Stimulated activated naive CD8-positive, alpha-beta T cell treated with anti-CD3 and anti-CD28 coated beads, Interleukin-15, Interleukin-2, amounts not matched to agents 100 U/mL and 50 U/mL, for 24 hours (primary cell): ENCODE measurements around the gene LSR.
"Not testable (repeated sequence)": the region's sequence is repeated elsewhere in the genome, so short reads cannot be mapped to it uniquely, and the experiment has no call there.

Source experiments
- ATAC-seq: fragments of 150-1000 bp; cut with Tn5 transposase; one replicate; pipeline ENCODE4 v1.10.0; 2021
- DNase-seq: peaks from one replicate; pipeline ENCODE4 v3.0.0; 2021

The LSR gene

DNA sequence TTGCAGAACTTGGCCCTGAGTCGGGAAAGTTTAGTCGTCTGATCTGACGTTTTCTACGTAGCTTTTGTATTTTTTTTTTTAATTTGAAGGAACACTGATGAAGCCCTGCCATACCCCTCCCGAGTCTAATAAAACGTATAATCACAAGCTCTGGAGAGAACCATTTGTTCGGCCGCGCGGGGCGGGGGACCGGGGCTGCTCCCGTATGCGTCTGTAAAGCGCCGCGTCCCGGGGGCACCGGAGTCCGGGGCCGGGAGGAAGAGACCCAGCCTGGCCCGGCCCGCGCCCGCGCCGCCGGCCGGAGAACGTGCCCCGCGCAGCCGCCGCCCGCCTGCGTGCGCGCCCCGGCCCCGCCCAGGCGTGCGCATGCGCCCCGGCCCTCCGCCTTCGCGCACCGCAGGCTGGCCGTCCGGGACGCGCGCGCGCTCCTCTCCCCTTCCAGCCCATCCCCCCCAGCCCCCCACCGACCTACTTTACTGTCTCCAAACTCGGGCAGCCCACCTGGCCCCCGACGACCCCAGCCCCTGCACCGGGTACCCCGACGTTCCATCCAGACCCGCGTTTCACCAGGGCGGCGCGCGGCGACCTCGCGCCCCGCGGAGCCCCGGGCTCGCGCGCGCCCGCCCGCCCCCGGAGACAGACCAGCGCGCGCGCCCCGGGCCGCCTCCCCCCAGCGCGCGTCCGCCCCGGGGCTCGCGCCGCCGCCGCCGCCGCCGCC is 19.2 kb downstream of the LSR start:
- DNase-seq: peak; percentile 85

DNA sequence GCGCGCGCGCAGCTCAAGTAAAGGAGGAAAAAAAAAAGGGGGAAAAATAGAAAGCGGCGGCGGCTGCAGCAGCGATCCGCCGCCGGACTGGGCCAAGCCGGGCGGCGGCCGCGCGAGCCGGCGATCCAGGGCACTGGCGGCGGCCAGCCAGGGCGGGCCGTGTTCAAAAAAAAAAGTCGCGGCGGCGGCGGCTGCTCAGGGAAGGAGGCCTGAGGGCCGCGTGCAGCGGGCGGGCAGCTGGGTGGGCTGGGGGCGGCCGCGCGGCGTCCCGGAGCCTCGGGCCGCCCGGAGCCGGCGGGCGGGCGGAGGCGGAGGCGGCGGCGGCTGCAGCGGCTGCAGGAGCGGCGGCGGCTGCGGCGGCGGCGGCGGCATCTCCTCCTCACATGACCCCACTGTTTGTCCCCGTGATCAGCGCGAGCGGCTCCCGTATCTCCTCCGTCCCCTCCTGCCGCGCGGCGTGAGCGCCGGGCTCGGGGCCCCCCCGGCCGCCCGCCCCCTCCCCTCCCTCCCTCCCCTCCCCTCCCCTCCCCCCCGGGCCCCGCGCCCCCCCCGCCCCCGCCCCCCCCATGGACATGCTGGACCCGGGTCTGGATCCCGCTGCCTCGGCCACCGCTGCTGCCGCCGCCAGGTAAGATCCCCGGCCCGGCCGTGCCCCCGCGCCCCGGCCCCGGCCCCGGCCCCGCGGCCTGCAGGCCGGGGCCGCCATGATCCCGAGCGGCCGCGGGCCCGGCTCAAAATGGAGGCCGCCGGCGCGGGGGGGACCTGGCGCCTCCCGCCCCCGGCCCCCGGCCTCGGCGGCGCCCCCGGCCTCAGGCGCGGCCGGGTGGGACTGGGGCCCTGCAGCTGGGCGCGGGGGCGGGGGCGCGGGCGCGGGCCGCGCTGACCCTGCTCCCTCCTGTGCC is 20.0 kb downstream of the LSR start, which contains the start of gene USF2:
TSS of gene USF2 (plus strand) at position 427 of the 902 bp plus-strand sequence. CDS start at position 567, 140 bp downstream.
- ATAC-seq (peak; percentile 22), DNase-seq (peak; percentile 75)

More for the DNA sequence above, 19.2 kb downstream of the LSR start:
- peak; percentile 62 for ATAC-seq

DNA sequence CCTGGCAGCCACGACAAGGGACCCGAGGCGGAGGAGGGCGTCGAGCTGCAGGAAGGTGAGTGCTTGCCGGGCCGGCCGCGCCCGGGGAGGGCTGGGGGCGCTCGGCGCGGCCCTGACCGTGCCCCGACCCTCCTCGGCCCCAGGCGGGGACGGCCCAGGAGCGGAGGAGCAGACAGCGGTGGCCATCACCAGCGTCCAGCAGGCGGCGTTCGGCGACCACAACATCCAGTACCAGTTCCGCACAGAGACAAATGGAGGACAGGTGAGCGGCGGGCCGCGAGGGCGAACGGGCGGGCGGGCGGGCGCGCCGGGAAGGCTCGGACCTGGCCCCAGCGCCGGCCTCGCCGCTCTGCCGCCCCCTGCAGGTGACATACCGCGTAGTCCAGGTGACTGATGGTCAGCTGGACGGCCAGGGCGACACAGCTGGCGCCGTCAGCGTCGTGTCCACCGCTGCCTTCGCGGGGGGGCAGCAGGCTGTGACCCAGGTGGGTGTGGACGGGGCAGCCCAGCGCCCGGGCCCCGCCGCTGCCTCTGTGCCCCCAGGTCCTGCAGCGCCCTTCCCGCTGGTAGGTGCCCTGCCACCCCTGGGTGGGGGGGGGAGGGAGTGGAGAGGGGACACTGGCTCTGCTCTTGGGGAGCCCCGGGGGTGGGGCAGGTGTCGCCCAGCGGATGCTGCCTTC is 20.8 kb downstream of the LSR start:
- ATAC-seq: peak; percentile 62
- DNase-seq: peak; percentile 86

DNA sequence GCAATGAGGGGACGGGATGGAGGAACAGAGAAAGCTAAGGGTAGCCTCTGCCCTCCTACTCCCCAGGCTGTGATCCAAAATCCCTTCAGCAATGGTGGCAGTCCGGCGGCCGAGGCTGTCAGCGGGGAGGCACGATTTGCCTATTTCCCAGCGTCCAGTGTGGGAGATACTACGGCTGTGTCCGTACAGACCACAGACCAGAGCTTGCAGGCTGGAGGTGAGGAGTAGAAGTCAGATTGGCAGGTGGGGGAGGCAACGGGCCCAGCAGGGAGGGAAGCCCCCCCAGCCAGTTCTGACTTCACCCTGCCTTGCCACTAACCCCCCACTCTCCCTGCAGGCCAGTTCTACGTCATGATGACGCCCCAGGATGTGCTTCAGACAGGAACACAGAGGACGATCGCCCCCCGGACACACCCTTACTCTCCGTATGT is 21.6 kb downstream of the LSR start:
- no peak for ATAC-seq

DNA sequence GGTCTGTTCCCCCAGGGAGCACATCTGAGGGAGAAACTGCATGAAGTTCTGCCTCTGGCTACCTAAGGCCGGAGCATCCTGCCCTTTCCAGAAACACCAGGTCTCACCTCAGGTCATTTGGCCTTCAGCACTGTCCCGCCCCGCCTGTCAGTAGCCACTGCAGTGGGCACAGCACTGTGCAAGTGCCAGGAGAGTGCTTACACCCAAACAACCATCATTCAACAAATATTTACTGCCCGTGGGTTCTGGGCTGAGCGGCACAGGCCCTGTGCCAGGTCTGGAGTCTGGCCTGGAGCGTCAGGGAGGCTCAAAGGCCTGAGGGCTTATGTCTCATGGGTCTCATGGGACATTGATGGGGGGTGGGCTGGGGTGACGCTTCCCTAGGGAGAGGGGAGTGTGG is 22.7 kb downstream of the LSR start:
- ATAC-seq (no peak), DNase-seq (no peak)

More for the DNA sequence above, 21.6 kb downstream of the LSR start:
- no peak for DNase-seq

DNA sequence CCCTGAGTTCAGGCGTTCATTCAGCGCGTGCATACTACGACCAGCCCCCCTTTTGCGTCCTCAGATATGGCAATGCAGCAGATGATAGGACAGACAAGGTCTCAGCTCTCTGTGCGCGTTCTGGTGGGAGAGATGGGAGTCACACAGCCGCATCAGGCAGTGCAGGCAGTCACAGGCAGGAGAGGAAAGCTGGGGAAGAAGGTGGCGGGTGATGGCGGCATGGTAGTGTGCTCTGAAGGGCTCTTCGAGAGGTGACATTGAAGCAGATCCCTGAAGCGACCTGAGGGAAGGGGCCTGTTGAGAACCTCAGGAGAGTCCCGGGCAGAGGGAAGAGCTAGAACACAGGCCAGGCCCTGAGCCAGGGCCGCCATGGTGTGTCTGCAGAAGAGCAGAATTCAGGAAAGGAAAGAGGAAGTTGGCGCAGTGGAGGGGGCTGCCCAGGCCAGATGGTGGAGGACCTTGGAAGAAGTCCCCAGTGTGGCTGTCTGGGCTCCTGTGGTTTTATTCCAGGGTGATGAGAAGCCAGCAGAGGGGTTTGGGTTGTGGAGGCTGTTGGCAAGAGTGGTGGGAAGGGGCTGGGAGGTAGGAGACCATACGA is 23.4 kb downstream of the LSR start:
- DNase-seq (no peak), ATAC-seq (no peak)

DNA sequence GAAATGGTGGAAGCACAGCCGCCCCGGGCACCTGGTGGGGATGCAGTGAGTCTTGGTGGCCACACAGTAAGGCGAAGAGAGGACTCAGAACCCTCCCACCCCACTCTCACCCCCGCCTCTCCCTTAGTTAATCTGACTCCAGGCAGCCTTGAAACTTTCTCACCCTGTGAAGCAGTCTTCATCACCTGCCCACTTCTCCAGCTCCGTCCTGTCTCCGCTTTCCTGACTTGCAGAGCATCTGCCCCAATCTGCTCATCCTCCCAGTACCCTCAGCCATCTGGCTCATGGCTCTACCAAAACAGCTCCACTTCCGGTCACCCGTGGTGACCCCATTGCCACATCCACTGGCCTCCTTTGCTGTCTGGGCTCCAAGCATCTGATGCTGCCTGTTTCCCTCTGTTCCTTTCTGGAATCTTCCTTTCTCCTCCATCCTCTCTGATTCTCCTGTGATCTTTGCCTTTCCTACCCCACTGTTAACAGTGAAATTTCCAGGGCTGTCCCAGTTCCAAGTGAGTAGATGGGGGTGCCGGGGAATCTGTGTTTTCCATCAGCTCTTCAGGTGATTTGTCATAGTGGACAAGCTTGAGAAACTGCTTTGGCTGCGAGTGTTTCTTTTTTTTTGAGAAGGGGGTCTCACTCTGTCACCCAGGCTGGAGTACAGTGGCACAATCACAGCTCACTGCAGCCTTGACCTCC is 24.3 kb downstream of the LSR start:
- no peak for ATAC-seq
- DNase-seq: no peak

DNA sequence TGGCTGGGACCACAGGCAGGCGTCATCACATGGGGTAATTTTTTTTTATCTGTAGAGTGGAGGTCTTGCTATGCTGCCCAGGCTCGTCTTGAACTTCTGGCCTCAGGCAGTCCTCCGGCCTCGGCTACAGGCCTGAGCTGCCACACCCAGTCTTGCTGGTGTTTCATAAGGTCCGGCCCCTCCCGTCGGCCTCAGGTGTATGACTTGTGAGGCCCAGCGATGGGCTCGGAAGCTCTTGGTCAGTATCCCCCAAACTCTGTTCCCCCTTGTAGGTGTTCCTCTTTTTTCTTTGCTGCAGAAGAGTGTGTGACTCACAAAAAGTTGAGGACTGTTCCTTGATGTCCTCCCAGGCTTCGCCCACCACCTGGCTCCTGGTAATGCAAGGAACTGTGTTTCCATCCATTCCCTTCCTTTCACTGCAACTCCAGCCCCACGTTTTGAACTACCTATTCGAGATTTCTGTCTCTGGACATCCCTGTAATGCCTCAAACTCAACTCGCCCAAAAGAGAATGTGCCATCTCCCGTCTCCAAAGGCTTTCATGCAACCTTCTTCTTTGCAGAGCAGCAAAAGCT is 25.0 kb downstream of the LSR start:
- ATAC-seq (no peak), DNase-seq (no peak)

DNA sequence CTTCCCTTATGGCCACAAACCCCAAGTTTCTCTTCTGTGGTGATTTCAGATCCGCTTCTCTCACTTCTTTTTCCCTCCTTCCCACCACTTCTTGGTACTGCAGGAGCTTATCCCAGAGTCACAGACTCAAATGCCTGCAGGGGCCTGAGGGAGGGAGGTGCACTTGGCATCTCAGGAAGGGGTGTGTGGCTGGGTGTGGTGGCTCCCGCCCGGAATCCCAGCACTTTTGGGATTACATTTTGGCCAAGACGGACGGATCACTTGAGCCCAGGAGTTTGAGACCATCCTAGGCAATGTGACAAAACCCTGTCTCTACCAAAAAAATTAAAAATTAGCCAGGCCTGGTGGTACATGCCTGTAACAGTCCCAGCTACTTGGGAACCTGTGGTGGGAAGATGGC is 25.5 kb downstream of the LSR start:
- no peak for DNase-seq
- no peak for ATAC-seq

DNA sequence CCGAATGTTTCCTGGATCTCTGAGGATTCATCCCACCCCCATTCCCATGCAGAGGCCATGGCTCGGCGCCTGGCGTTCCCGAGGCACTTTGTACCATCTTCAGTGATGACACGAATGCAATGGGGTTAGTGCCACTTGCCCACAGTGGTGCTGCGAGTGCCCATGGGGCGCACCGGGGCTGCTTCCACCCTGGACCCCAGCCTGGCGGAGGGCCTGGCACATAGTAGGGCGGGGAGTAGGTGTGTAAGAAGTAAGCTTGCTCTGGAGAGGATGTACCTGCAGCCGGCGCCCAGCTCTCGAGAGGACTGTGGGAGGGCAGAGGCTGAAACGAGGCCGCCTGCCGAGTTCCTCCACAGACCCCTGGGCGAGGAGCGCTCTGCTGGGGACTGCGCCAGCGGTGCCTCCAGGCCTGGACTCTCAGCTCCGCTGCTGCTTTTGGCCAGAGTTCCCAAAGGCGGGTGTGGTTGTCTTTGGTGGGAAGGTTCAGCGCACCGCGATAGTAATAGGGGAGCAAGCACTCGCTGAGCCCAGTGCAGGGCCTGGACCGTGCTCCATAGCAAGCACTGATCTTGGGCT is 28.0 kb downstream of the LSR start:
- DNase-seq (no peak), ATAC-seq (no peak)

DNA sequence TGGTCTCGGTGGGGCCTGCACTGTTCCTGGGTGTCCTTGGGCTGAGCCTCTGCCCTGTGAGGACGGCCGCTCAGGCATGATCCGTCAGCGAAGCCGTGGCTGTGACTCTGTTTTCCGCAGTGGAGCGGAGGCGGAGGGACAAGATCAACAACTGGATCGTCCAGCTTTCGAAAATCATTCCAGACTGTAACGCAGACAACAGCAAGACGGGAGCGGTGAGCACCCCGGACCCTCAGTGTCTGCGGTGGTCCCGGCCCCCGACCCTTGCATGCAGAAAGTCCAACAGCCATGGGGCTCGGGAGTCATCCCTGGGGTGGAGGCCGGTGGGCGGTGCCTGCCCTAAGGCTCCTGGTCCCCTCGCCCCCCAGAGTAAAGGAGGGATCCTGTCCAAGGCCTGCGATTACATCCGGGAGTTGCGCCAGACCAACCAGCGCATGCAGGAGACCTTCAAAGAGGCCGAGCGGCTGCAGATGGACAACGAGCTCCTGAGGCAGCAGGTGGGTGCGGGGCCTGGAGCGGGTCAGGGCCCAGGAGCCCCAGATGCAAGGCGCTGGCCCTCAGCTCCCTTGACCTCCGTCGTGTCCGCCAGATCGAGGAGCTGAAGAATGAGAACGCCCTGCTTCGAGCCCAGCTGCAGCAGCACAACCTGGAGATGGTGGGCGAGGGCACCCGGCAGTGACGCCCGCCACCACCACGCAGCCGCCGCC is 29.9 kb downstream of the LSR start:
- DNase-seq (no peak), ATAC-seq (no peak)

DNA sequence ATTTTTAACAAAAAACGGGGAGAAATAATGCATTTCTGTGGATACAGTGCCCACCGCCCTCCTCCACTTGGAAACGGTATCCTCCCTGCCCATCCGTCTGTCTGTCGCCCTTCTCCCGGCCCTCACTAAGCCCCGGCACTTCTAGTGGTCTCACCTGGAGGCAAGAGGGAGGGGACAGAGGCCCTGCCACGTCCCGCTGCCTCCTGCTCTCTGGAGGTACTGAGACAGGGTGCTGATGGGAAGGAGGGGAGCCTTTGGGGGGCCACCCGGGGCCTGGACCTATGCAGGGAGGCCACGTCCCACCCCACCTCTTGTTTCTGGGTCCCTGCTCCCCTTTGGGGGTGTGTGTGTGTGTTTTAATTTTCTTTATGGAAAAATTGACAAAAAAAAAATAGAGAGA is 30.6 kb downstream of the LSR start:
- ATAC-seq: no peak
- no peak for DNase-seq

DNA sequence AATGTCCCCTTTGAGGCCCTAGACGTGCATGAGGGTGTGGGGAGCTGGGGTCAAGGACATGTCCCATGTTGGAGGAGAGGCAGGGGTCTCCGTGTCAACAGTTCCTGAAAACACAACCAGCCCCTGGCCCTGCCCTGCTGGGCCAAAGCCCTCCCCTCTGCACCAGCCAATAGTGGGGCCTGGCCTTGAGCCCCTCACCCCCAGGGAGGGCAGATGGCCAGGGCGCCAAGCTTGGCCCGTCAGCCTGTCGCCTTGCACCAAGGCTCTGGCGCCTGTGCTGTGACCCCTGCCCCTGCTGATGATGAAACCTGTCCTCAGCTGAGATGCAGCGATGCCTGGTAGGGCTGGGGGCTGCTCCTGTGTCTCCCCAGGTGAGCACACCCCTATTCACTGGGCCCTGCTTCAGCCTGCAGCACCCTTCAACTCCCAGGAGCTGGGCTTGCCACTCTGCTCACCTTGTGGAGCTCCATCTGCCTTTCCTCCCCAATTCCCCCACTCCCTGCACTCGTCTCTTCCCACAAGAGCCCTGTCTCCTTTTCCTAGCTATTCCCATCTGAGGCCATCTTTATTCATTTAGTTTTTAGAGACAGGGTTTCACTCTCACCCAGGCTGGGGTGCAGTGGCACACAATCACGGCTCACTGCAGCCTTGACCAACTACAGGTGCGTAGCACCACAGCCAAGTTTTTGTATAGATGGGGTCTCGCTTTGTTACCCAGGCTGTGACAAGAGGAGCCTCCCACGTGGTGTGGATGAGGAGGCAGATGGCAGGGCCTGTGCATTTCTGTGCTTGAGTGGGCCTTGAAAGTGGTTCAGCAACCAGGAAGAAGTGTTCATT is 31.4 kb downstream of the LSR start:
- no peak for ATAC-seq
- DNase-seq: no peak

DNA sequence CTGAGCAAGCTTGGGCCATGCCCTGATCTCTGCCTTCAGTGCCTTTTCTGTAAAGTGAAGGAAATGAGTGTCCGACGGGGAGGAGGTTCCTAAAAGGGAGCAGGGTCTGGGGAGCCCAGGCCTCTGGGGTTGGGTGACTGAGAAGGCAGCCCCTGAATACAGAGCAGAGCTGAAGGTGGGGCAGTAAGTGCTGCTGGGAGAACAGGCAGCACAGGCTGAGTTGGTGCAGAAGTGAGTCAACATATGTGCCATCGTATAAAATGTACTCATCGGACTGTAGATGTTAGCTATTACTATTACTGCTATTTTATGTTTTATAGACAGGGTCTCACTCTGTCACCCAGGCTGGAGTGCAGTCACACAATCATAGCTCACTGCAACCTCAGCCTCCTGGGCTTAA is 32.5 kb downstream of the LSR start:
- DNase-seq: no peak
- ATAC-seq: no peak

DNA sequence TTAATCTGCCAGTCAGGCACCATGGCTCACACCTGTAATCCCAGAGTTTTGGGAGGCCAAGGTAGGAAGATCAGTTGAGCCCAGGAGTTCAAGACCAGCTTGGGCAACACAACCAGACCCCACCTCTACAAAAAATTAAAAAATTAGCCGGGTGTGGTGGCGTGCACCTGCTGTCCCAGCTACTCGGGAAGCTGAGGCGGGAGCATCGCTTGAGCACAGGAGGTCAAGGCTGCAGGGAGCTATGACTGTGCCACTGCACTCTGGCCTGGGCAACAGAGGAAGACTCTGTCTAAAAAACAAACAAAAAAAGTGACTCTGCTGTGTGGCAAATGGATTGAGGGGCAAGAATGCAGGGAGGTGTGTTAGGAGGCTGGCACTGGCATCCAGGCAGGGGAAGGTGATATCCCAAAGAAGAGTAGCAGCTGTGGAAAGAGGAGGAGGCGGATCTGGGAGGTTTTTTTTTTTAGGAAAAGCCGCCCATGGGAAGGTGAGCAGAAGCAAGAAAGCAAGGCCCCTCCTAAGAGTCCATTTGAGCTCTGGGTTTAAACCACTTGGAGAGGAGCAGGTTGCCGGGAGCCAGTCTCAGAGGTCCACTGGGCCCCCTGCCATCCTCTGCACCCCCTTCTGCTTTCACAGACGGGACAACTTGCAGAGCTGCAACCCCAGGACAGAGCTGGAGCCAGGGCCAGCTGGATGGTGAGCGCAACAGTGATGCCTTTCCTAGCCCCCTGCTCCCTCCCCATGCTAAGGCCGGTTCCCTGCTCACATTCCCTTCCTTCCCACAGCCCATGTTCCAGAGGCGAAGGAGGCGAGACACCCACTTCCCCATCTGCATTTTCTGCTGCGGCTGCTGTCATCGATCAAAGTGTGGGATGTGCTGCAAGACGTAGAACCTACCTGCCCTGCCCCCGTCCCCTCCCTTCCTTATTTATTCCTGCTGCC is 35.6 kb downstream of the LSR start:
- DNase-seq (no peak), ATAC-seq (no peak)

DNA sequence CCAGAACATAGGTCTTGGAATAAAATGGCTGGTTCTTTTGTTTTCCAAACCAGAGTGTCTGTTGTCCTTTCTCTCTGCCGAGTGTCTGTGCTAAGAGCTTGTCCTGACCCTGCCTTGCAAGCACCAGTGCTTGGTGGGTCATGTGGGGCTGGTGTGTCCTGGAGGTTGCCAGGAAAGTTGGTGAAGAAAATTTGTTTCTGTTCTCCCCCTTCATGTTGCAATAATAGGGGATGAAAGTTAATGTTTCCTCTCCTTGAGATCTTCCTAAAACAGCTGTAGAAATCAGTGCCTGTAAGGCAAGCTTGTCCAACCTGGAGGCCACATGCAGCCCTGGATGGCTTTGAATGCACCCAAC is 36.3 kb downstream of the LSR start:
- no peak for DNase-seq
- no peak for ATAC-seq

DNA sequence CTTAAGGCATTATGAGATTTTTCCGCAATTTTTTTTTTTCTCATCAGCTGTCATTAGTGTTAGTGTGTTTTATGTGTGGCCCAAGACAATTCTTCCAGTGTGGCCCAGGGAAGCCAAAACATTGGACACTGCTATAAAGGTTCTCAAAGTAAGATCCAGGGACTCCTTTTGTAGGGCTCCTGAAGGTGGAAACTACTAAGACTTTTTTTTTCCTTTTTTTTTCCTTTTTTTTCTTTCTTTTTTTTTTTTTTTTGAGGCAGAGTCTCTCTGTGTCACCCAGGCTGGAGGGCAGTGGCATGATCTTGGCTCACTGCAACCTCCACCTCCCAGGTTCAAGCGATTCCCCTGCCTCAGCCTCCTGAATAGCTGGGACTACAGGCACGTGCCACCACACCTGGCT is 36.7 kb downstream of the LSR start:
- not testable (repeated sequence) for ATAC-seq, DNase-seq

DNA sequence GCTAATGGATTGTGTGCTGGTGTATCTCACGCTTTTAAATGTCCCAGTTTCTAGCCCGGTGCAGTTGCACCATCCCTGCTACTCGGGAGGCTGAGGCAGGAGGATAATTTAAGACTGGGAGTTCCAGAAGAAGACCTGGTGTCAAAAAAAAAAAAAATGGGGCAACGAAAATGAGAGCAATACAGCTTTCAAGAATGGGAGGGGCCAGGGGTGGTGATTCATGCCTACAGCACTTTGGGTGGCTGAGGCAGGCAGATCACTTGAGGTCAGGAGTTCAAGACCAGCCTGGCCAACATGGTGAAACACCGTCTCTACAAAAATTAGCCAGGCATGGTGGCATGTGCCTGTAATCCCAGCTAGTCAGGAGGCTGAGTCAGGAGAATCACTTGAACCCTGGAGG is 37.3 kb downstream of the LSR start:
- not testable (repeated sequence) for ATAC-seq, DNase-seq
